GM21367 (cell line): ENCODE measurements around the gene KNSTRN.
A peak's percentile ranks its signal among the peaks of the same experiment; 100 is the strongest.

Experiments
- ATAC-seq: cut with Tn5 transposase; IDR thresholded peaks from one replicate; pipeline ENCODE4 v1.9.1; 2021; ENCODE audit not compliant: unreplicated experiment

The KNSTRN gene

DNA sequence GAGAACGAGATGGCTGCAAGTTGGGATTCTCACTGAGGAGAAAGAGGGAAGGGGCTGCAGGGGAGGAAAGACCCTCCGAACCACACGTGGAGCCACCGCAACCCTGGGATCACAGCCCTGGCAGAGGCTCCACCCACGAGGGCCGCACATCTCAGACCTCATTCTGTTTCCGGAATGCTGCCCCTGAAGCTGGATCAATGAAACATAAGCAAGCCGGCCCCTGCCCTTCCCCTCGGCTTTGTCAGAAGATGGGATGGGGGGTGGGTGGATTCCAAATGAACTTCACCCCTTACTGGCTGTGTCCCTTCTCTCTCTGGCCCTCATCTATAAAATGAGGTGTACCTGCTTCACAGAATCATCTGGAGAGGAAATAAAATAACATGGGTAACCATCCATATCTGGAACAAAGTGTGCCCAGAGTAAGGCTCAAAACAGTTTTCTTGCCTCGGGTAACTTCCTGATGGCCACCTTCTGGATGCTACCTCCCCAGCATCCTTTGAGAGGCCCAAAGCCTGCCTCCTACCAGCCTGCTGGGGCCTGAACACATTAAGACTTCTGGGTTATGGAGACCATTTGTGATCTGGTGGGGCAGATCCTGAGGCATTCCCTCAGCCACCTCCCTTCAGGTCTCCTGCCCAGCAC, 37.2 kb upstream of the KNSTRN start:
- ATAC-seq = no peak

DNA sequence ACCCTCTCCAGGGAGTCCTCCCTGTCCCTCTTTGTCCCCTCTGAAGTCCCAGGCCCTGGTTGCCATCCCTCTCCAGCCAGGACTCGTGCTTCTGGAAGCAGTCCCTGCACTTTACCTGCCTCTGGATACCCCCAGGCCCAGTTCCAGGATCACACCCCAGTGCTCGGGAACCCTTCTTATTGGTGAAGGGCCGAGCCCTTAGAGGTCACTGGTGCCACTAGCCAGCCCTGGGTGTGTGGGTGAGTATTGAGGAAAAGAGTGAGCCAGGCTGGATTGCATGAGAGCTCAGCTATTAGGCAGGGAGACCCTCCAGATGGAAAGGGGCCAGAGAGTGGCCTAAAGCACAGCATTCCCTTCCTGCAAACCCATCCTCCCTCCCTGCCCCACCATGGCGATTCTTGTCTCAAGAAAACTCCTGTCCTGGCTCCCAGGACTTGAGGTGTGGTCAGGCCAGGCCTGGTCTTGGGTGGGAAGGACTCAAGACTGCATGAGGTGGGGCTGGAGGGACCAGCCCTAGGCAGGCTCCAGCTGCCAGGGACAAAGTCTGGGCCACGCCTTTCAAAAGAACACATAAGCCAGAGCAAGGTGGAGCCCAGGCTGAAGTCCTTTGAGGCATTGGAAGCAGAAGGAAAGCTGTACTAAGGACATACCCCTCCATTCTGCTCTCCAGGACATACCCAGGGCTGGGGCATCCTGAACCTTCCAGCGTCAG, 36.5 kb upstream of the KNSTRN start:
- ATAC-seq = no peak

- ATAC-seq = no peak
Observed at GRCh38 chr15:40346579-40347558, 35.7 kb upstream of the KNSTRN start.

- no peak for ATAC-seq
Observed at GRCh38 chr15:40347559-40348473, 34.7 kb upstream of the KNSTRN start.

GRCh38 chr15:40348474-40348870, 34.0 kb upstream of the KNSTRN start:
- ATAC-seq = no peak

- ATAC-seq = no peak
Observed at GRCh38 chr15:40349163-40349562, 33.4 kb upstream of the KNSTRN start.

- ATAC-seq = no peak
Observed at GRCh38 chr15:40352281-40352901, 30.1 kb upstream of the KNSTRN start.

DNA sequence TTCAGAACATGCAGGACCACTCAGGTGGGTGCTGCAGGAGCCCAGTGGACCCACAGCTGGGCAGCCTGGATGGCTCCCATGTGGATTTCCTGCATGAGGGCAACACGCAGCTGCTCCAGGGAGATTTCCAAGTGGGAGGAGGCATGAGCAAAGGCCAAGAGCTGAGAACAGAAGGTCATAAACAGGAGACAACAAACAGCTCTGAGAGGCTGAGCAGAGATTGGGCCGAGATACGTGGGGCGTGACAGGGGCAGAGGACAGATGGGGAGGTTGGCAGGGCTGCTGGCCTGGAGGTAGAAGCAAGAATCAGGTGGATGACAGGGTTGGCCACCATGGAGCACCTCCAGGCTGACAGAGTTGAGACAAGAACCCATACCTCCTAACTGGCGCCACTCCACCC, 28.8 kb upstream of the KNSTRN start:
- ATAC-seq = no peak

DNA sequence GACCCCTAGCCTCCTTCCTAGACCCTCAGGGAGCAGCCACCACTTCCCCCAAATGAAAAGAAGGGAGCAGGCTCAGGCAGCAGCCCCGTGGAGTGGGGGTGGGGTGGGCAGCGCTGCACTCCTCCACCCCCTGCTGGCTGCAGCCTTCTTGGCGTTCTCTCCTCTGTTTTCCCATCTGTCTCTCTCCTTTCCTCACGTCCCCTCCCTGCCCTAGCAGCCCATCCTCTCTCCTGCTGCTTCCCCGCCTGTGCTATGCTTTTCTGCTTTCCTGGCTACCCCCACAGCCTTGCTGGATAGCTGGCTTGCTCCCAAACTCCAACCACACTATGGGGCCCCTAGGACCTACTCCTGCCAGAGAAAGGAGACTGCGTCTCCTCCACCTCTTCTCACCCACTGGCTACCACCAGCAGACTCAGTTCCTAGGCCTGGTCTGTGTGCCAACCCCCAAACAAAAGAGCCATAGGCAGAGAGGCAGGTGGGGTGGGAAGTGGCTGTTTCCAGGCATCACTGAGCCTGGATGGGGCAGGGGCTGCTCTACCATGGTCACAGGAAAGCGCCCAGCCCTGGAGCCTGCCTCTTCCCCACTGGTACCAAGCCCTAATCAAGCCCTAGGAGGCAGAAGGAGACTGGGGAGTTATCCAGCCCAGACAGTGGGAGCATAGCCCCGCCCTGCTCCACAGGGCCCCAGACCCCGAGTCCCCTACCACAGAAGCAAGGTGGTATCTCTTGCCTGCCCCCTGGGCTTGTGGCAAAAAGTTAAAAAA, 27.9 kb upstream of the KNSTRN start:
- no peak for ATAC-seq

DNA sequence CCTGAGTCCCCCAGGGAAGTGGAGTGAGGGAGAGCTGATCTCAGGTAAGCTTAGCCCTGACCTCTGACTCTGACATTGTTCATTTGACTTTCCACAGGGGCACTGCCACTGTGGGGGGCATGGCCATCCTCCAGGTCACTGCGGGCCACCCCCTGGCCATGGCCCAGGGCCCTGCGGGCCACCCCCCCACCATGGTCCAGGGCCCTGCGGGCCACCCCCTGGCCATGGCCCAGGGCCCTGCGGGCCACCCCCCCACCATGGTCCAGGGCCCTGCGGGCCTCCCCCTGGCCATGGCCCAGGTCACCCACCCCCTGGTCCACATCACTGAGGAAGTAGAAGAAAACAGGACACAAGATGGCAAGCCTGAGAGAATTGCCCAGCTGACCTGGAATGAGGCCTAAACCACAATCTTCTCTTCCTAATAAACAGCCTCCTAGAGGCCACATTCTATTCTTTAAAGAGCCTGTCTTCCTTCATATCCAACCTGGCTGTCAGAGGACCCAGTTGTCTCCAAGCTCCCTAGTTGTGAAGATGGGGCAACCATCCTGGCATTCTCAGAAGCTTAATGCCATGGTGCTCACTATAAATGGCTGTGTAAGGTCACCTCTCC, 26.4 kb upstream of the KNSTRN start:
- ATAC-seq = no peak

- ATAC-seq = no peak
Observed at GRCh38 chr15:40357246-40357645, 25.3 kb upstream of the KNSTRN start.

DNA sequence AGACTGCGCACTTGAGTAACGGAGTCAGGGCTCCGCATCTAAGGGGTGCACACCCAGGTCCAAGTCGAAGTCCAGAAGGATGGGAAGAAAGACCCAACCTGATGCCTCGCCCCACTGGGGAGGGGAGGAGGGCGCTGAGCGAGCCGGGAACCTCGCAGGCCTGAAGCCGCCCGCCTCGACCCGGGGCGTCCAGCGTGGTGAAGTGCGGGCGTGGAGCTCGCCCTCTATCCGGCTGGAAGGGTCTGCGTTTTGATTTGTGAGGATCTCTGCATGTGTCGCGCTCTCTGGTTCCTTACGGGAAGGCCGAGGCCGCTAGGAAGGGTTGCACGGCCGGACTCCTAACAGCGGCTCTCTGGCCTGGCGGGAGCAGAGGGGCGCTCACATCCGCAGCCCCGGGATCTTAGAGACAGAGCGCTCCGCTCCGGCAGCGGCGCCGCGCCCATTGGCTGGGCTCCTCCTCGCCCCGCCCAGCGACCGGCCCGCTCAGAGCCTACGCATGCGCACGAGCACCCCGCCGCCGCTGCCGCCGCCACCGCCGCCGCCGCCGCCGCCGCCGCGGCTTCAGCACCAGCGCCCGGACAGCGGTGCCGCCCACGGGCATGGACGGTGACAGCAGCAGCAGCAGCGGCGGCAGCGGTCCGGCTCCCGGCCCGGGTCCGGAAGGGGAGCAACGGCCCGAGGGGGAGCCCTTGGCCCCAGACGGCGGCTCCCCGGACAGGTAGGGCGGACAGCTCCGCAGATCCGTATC, 24.6 kb upstream of the KNSTRN start, which contains the start of gene DISP2:
DISP2 (plus strand) TSS at position 497 of the 748 bp plus-strand sequence; CDS start at position 600, 103 bp downstream.
- ATAC-seq = peak; percentile 75

DNA sequence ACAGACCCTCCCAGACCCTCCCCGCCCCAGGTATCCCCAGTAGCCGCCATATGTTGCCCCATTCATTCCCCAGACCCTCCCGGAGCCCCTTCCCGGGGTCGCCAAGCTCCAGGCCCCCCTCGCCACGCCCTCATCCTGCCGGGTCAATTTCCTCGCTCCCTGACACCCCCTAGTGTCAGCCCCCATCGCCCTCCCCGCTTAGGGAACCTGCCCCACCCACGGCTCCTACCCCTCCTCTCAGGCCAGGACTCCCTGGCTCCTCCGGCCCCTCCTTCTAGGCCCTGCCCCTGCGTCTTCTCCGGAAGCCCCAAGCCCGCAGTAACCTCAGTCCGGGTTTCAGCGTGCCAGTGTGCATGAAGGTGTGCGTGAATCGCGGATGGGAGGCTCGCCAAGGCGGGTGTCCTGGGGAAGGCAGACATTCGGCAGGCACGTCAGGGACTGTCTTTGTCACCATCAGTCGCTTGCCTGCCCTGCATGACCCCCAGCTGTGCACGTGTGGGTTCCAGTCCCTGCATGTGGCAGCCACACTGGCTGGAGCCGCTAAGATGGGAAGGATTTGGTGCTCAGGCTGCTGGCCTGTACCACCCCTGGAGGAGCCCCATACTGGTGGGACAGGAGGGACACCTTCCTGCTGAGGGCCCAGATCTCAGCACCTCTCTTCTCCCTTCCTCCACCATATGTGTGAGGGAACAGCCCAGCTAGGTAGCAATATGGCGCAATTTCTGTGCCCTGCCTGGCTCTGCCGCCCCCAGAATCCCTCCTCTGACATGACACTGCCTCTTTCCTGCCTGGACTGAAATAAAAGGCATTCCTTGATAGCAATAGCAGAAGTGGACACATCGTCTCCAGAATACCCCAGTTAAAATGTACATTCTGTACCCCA, 23.8 kb upstream of the KNSTRN start:
- no peak for ATAC-seq

DNA sequence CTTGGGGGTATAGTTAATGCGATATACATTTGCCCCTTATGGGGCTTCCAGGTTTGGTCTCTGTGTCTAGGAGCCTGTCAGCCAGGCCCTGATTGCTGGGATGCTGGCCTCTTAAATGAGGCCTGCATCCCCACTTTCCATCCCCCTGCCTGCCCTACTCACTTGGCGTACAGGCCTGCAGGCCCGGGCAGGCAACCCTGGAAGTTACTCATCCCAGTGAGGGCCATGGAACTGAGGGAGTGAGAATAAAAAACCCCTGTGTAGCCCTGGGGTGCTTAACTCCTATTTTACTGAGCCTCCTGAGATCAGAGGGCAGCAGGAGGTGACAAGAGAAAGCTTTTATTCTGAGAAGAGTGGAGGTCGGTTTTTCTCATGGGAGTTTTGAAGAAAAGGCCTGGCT, 22.5 kb upstream of the KNSTRN start:
- ATAC-seq = no peak

DNA sequence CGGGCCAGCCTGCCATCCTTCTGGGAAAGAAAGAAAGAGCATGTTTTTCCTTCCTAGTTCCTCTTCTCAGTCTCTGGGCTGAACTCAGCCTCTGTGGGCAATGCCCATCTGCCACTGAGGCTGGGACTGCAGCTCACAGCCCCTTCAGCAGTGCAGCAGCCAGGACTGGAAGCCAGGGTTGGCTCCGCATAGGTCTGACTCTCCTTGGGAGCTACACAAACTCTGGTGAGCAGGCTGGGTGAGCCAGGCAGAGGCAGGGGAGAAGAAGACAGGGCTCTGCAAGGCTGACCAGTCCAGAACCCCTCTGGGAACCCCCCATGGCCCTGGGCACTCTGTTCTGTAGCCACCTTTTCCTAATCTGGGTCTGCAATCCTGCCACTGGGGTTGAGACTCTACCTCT, 20.9 kb upstream of the KNSTRN start:
- no peak for ATAC-seq

- ATAC-seq = no peak
Observed at GRCh38 chr15:40363611-40364010, 18.9 kb upstream of the KNSTRN start.

DNA sequence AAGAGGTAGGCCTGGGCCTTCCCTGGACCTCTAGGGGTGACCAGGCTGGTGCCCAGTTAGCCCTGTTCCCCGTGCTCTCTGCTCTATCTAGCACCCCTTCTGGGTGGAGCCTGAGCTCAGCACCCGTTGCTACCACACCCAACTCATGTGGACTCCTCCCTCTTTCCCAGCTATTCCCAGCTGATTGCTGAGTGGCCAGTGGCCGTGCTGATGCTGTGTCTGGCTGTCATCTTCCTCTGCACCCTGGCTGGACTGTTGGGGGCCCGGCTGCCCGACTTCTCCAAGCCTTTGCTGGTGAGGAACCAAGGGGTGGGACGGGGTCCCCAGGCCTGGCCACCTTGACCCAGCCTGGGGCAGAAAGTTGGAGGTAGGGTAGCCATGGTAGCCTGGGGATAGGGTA, 18.3 kb upstream of the KNSTRN start:
- no peak for ATAC-seq
